Esophagus (tissue), 2 donors: ENCODE measurements around the gene CCDC88C. TPM values are rescaled to one million over a fixed set of nuclear protein-coding genes. Genes with fewer than 3 reads are reported as not detected.

Experiments used
- H3K27ac ChIP-seq, 2 donors: one replicate each; pipeline ENCODE4 v1.5.1; 2013; ENCODE audit warnings: low read depth in 2 of 2, mild to moderate bottlenecking in 2 of 2, inconsistent platforms in 1 of 2, low read length in 1 of 2, moderate library complexity in 1 of 2
- H3K27me3 ChIP-seq, 2 donors: one replicate each; pipeline ENCODE4 v1.6.1; 2013; ENCODE audit warnings: low read length in 2 of 2, control low read depth in 1 of 2, mild to moderate bottlenecking in 1 of 2; ENCODE audit not compliant: insufficient read depth in 2 of 2, control insufficient read depth in 1 of 2
- H3K36me3 ChIP-seq, 2 donors: one replicate each; pipeline ENCODE4 v1.6.1; 2013; ENCODE audit warnings: low read length in 1 of 2; ENCODE audit not compliant: control insufficient read depth in 2 of 2, insufficient read depth in 2 of 2
- H3K4me1 ChIP-seq, 2 donors: one replicate each; pipeline ENCODE4 v1.6.1; 2013; ENCODE audit warnings: low read length in 1 of 2; ENCODE audit not compliant: control insufficient read depth in 2 of 2, insufficient read depth in 2 of 2
- H3K4me3 ChIP-seq, 2 donors: one replicate each; pipeline ENCODE4 v1.5.1; 2013; ENCODE audit warnings: low read length in 2 of 2, mild to moderate bottlenecking in 2 of 2, low read depth in 1 of 2, moderate library complexity in 1 of 2
- H3K9me3 ChIP-seq, 2 donors: one replicate each; pipeline ENCODE4 v1.6.1; 2013; ENCODE audit warnings: mild to moderate bottlenecking in 2 of 2, low read depth in 1 of 2, low read length in 1 of 2, moderate library complexity in 1 of 2; ENCODE audit not compliant: control insufficient read depth in 2 of 2, insufficient read depth in 1 of 2
- WGBS, 2 donors: extraction: QIAGEN DNeasy Blood & Tissue Kit; methylation state at CpG; one replicate each; pipeline ENCODE4 v1.1.7; 2013; 5-methylcytosine and 5-hydroxymethylcytosine counted together
- polyA plus RNA-seq, 2 donors: library from polyadenylated mRNA; stranded (reverse); fragments of 200-250 nt; gene quantifications; one replicate each; pipeline ENCODE4 v1.2.3, GENCODE V29; 2013
- donor health status: healthy with polysubstance abuse.
- donor health status: Bipolar disorder and iron deficiency.

The CCDC88C gene
- polyA plus RNA-seq, 2 donors, result 11.0 to 18.5 TPM

DNA sequence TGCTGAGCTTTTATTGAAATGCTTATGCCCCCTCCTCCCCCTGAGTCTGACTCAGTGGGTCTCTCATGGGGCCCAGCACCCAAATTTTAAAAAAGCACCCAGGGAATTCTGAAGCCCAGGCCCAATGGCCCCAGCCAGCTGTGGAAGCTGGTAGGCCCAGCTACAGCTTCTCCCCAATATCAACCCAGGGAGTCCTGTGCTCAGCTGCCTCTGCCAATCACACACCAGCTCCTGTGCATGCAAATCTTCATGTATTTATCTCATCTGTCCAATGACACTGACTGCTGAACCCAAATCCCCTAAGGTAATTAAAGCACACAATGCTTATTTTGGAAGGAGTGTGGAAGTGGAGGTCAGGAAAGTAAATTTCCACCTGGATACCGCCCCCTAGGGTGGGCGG lies 76.3 kb downstream of the CCDC88C start:
- Histone ChIP-seq H3K36me3 (peaks cover 15 to 34% of the 10 kb centered on the region in 2 donors), H3K4me3 (no peak overlapping the region), H3K27ac (no peak overlapping the region), H3K9me3 (no peaks in the 10 kb centered on the region), H3K4me1 (peaks cover 0 to 2% of the 10 kb centered on the region in 2 donors), H3K27me3 (no peaks in the 10 kb centered on the region)
- 78 to 100% methylated on average over 2 of the region's 2 CpGs for WGBS, 2 donors

DNA sequence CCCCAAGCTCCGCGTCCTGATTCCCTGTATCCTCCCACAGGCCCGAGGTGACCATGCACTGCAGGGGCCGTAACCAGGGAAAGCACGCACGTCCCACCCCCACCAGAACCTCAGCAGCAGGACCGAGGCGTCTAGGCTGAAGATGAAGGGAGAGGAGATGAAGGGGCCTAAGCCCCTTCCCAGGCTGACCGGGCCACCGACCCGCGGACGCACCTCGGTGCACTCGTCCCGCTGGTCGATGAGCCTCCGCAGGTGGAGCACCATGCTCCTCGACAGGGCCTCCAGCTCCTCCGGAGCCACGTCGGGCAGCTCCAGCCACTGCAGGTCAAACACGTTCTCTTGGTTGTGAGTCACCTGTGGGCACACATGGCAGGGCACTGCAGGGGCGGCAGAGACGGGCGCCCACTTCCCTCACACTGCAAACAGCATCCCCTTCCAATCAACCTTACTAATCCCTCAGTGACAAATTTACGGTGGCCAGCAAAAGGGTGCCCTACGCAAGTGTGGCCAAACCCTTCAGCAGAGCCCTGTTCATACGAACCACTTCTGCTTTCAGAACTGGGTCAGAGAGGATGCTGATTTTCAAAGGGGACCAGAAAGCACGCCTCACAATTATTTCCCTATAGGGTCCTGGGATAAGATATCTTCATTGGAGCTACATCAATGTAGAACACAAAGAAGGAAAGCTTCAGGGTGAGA lies 77.8 kb downstream of the CCDC88C start:
- H3K4me3 ChIP-seq, result no peak overlapping the region
- H3K4me1 ChIP-seq, result no peaks in the 10 kb centered on the region
- WGBS, 2 donors, result 90 to 93% methylated on average over 30 of the region's 30 CpGs
- H3K36me3 ChIP-seq, result peaks cover 15 to 41% of the 10 kb centered on the region in 2 donors
- no peaks in the 10 kb centered on the region for H3K9me3 ChIP-seq
- no peak overlapping the region for H3K27ac ChIP-seq
- no peaks in the 10 kb centered on the region for H3K27me3 ChIP-seq

GRCh38 chr14:91339076-91339475 lies 78.5 kb downstream of the CCDC88C start:
- no peak overlapping the region for H3K27ac ChIP-seq
- H3K36me3 ChIP-seq, result peaks cover 15 to 41% of the 10 kb centered on the region in 2 donors
- no peaks in the 10 kb centered on the region for H3K27me3 ChIP-seq
- WGBS, 2 donors, result 94 to 95% methylated on average over 17 of the region's 17 CpGs
- H3K9me3 ChIP-seq, result no peaks in the 10 kb centered on the region
- H3K4me1 ChIP-seq, result no peaks in the 10 kb centered on the region
- H3K4me3 ChIP-seq, result no peak overlapping the region

DNA sequence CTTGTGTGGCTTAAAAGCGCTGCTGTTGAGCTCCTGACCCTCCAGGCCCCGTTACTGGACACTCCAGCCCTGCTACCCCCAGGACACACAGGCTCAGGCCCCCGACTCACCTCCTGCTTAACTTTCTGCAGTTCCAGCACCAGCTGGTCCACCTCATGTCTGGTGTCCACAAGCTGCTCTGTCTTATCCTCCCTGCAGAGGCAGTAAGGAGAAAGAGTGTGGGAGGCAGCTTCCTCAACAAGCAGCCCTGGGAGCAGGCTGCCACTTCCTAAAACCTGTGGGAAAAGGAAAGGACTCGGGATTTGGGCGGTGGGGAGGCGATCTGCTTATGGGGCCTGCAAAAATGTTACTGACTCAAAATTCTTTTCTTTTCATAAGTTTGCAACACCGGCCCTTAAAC lies 79.2 kb downstream of the CCDC88C start:
- WGBS, 2 donors, result 86 to 93% methylated on average over 7 of the region's 7 CpGs
- H3K9me3 ChIP-seq, result no peaks in the 10 kb centered on the region
- no peaks in the 10 kb centered on the region for H3K27me3 ChIP-seq
- peaks cover 15 to 40% of the 10 kb centered on the region in 2 donors for H3K36me3 ChIP-seq
- H3K27ac ChIP-seq, result no peak overlapping the region
- no peak overlapping the region for H3K4me3 ChIP-seq
- H3K4me1 ChIP-seq, result no peaks in the 10 kb centered on the region

DNA sequence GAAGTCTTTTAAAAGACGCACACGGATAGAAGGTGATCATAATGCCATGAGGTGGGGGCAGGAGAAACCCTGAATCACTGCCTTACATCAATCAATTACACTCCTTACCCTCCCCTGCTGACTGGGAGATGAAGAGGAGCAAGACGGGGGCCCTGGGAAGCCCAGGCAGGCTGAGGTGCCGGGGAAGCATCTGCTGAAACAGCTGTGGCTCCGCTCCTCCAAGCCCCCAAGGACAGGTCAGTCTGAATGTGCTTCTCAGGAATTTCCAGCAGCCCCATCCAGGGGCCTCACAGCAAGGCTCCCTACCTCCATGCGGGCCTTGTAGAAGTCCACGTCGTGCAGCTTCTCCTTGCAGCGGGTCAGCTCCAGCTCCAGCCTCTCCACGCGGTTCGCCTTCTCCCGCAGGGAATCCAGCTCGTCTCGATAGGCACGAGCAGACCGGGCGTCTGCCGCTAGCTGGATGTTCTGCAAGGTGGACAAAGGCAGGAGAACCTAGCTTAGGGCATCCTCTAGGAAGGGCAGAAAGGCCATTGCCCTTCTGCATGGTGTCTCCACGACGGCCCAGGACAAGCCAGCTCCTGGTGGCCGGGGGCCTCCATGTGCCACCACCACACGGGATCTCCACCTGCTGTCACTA lies 79.8 kb downstream of the CCDC88C start:
- Histone ChIP-seq H3K27me3 (no peaks in the 10 kb centered on the region), H3K36me3 (peaks cover 15 to 38% of the 10 kb centered on the region in 2 donors), H3K27ac (no peak overlapping the region), H3K9me3 (no peaks in the 10 kb centered on the region), H3K4me3 (no peak overlapping the region), H3K4me1 (no peaks in the 10 kb centered on the region)
- 95 to 96% methylated on average over 23 of the region's 23 CpGs for WGBS, 2 donors

- Histone ChIP-seq H3K4me3 (no peak overlapping the region), H3K9me3 (no peaks in the 10 kb centered on the region), H3K27me3 (no peaks in the 10 kb centered on the region), H3K36me3 (peaks cover 12 to 34% of the 10 kb centered on the region in 2 donors), H3K4me1 (peaks cover 0 to 6% of the 10 kb centered on the region in 2 donors), H3K27ac (no peak overlapping the region)
- WGBS, 2 donors, result 96 to 98% methylated on average over 9 of the region's 9 CpGs
Observed at GRCh38 chr14:91336093-91336450, 81.5 kb downstream of the CCDC88C start.

GRCh38 chr14:91335191-91336092 lies 82.2 kb downstream of the CCDC88C start:
- H3K9me3 ChIP-seq, result no peaks in the 10 kb centered on the region
- no peaks in the 10 kb centered on the region for H3K27me3 ChIP-seq
- H3K36me3 ChIP-seq, result peaks cover 12 to 37% of the 10 kb centered on the region in 2 donors
- H3K4me3 ChIP-seq, result no peak overlapping the region
- H3K4me1 ChIP-seq, result peaks cover 0 to 6% of the 10 kb centered on the region in 2 donors
- 88 to 91% methylated on average over 19 of the region's 19 CpGs for whole genome bisulfite sequencing, 2 donors
- H3K27ac ChIP-seq, result no peak overlapping the region

GRCh38 chr14:91333650-91334039 lies 84.0 kb downstream of the CCDC88C start:
- Histone ChIP-seq H3K9me3 (no peaks in the 10 kb centered on the region), H3K27me3 (no peaks in the 10 kb centered on the region), H3K36me3 (peaks cover 15 to 30% of the 10 kb centered on the region in 2 donors), H3K4me3 (no peak overlapping the region), H3K4me1 (peaks cover 0 to 6% of the 10 kb centered on the region in 2 donors), H3K27ac (no peak overlapping the region)
- WGBS, 2 donors, result 90 to 96% methylated on average over 3 of the region's 3 CpGs

DNA sequence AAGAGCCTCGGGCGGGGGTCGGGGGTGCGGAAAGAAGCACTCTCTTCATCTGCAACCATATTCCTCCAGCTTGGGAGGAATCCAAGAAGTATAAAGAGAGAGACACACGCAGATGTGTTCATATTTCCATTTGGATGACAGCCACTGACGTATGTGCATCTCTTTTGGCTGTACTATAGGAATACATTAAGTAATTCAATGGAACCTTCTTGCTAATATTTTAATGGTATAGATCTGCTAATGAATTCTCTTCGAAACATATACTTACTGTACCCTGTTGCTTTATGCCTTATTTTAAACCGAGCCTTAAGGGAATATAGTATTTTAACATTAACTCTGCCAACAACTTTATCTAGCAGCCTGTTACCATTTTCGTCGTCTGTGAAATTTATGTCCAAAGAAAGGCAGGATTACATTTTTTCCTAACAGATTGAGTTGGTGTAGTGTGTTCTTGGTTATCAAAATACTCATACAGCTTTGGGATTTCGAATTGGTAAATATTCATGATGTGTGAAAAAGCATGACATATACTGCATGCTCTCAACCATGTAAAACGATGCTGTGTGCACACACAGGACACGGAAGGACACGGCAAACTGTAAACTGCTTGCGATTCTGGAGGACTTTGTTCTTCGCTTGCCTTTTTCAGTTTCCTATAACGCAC lies 84.5 kb downstream of the CCDC88C start:
- Histone ChIP-seq H3K36me3 (peaks cover 16 to 25% of the 10 kb centered on the region in 2 donors), H3K9me3 (no peaks in the 10 kb centered on the region), H3K27me3 (no peaks in the 10 kb centered on the region), H3K4me1 (peaks cover 0 to 6% of the 10 kb centered on the region in 2 donors), H3K27ac (no peak overlapping the region), H3K4me3 (no peak overlapping the region)
- 73 to 79% methylated on average over 17 of the region's 17 CpGs for whole genome bisulfite sequencing, 2 donors
